ENCODE data around the gene KIAA1328. TPM values are rescaled to one million over a fixed set of nuclear protein-coding genes. Genes with fewer than 3 reads are reported as not detected.

KIAA1328 gene
- total and polyA plus RNA-seq, 9 of the 15 experiments (the other 6 are each of a cell fraction or from before 2014, with no cell fraction given), result 4.0 to 8.6 (median 7.4) TPM

DNA sequence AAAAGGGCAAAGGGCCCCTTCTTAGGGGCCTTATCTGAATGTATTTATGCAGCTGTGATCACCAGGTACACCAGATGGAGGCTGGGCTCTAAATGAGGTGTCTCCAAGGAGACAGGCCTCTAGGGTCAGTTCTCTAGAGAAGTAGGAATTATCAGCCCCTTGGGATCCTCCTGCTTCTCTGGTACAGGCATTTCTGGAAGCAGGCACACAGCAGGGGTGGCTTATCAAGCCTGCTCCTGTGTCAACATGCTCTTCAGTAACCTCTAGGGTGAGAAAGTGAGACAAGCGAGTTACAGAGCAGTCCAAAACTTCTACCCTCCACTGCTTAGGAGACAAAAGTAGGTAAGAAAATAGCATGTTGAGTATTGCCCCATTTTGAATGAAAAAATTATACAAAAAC is 13.9 kb upstream of the KIAA1328 start (continued):
- TF ChIP-seq SRSF3 (IDR thresholded peaks at IDR 0.05; ENCODE audit: insufficient read depth, low read length) (no peak), ZNF436 (CRISPR knock-in tag; IDR thresholded peaks at IDR 0.05) (no peak), NCOA4 (IDR thresholded peaks at IDR 0.05; ENCODE audit: partially characterized antibody) (no peak), NR2C1 (IDR thresholded peaks at IDR 0.05) (no peak), NR2C1 (tag; IDR thresholded peaks at IDR 0.05) (no peak), CBFA2T2 (conservative IDR thresholded peaks at IDR 0.05) (peak; percentile 34; the same call in 1 of the 2 replicates), ZNF175 (CRISPR knock-in tag; IDR thresholded peaks at IDR 0.05; ENCODE audit: low read depth) (no peak), TCF3 (CRISPR knock-in tag; IDR thresholded peaks at IDR 0.05) (0 out of 2 replicates have a peak, but pooled peaks have one; percentile 15), ZBTB7A (IDR thresholded peaks at IDR 0.05; ENCODE audit: borderline replicate concordance, control insufficient read depth, low read depth, low read length) (no peak), SOX6 (IDR thresholded peaks at IDR 0.05) (no peak), NCOR1 (IDR thresholded peaks at IDR 0.05) (peak; percentile 41; the same call in 1 of the 2 replicates), TCF7L2 (IDR thresholded peaks at IDR 0.05; ENCODE audit: low read depth, low read length) (no peak), SMAD3 (CRISPR knock-in tag; conservative IDR thresholded peaks at IDR 0.05) (no peak), NFYB (IDR thresholded peaks at IDR 0.05; ENCODE audit: extremely low read depth, insufficient read length) (no peak), FOXA3 (CRISPR knock-in tag; conservative IDR thresholded peaks at IDR 0.05 in 1 of 2, IDR thresholded peaks at IDR 0.05 in 1 of 2) (peak; percentile 92 to 93), TEAD1 (CRISPR knock-in tag; IDR thresholded peaks at IDR 0.05) (no peak)
- TF ChIP-seq, protein P1, sequence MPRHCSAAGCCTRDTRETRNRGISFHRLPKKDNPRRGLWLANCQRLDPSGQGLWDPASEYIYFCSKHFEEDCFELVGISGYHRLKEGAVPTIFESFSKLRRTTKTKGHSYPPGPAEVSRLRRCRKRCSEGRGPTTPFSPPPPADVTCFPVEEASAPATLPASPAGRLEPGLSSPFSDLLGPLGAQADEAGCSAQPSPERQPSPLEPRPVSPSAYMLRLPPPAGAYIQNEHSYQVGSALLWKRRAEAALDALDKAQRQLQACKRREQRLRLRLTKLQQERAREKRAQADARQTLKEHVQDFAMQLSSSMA (CRISPR knock-in tag; IDR thresholded peaks at IDR 0.05), result no peak
- TF ChIP-seq, protein P2, sequence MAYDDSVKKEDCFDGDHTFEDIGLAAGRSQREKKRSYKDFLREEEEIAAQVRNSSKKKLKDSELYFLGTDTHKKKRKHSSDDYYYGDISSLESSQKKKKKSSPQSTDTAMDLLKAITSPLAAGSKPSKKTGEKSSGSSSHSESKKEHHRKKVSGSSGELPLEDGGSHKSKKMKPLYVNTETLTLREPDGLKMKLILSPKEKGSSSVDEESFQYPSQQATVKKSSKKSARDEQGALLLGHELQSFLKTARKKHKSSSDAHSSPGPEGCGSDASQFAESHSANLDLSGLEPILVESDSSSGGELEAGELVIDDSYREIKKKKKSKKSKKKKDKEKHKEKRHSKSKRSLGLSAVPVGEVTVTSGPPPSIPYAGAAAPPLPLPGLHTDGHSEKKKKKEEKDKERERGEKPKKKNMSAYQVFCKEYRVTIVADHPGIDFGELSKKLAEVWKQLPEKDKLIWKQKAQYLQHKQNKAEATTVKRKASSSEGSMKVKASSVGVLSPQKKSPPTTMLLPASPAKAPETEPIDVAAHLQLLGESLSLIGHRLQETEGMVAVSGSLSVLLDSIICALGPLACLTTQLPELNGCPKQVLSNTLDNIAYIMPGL (CRISPR knock-in tag; IDR thresholded peaks at IDR 0.05), result no peak
- TF ChIP-seq, protein P3, sequence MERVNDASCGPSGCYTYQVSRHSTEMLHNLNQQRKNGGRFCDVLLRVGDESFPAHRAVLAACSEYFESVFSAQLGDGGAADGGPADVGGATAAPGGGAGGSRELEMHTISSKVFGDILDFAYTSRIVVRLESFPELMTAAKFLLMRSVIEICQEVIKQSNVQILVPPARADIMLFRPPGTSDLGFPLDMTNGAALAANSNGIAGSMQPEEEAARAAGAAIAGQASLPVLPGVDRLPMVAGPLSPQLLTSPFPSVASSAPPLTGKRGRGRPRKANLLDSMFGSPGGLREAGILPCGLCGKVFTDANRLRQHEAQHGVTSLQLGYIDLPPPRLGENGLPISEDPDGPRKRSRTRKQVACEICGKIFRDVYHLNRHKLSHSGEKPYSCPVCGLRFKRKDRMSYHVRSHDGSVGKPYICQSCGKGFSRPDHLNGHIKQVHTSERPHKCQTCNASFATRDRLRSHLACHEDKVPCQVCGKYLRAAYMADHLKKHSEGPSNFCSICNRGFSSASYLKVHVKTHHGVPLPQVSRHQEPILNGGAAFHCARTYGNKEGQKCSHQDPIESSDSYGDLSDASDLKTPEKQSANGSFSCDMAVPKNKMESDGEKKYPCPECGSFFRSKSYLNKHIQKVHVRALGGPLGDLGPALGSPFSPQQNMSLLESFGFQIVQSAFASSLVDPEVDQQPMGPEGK (CRISPR knock-in tag; IDR thresholded peaks at IDR 0.05; ENCODE audit: borderline replicate concordance), result no peak
- TF ChIP-seq, protein P4, sequence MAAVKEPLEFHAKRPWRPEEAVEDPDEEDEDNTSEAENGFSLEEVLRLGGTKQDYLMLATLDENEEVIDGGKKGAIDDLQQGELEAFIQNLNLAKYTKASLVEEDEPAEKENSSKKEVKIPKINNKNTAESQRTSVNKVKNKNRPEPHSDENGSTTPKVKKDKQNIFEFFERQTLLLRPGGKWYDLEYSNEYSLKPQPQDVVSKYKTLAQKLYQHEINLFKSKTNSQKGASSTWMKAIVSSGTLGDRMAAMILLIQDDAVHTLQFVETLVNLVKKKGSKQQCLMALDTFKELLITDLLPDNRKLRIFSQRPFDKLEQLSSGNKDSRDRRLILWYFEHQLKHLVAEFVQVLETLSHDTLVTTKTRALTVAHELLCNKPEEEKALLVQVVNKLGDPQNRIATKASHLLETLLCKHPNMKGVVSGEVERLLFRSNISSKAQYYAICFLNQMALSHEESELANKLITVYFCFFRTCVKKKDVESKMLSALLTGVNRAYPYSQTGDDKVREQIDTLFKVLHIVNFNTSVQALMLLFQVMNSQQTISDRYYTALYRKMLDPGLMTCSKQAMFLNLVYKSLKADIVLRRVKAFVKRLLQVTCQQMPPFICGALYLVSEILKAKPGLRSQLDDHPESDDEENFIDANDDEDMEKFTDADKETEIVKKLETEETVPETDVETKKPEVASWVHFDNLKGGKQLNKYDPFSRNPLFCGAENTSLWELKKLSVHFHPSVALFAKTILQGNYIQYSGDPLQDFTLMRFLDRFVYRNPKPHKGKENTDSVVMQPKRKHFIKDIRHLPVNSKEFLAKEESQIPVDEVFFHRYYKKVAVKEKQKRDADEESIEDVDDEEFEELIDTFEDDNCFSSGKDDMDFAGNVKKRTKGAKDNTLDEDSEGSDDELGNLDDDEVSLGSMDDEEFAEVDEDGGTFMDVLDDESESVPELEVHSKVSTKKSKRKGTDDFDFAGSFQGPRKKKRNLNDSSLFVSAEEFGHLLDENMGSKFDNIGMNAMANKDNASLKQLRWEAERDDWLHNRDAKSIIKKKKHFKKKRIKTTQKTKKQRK (IDR thresholded peaks at IDR 0.05; ENCODE audit: borderline replicate concordance, low read depth, low read length), result no peak

Measured in K562 (cell line).